Neuronal stem cell (in vitro differentiated cells): ENCODE data around the gene GLMN.

Experiments
- DNase-seq: peaks from one replicate; pipeline ENCODE4 v3.0.0-alpha.2; 2013; ENCODE audit warnings: low spot score
- H2AFZ ChIP-seq: one replicate; pipeline ENCODE4 v1.6.1; 2013; ENCODE audit warnings: mild to moderate bottlenecking, low read length, inconsistent platforms
- H2AK5ac ChIP-seq: 2 replicates; pipeline ENCODE4 v1.6.1; 2013; ENCODE audit warnings: low read depth, mild to moderate bottlenecking, inconsistent platforms, low read length, moderate library complexity, mixed read lengths
- H2BK120ac ChIP-seq: 2 replicates; pipeline ENCODE4 v1.6.1; 2013; ENCODE audit warnings: low read depth, mild to moderate bottlenecking, inconsistent platforms, low read length, moderate library complexity, mixed read lengths
- H2BK12ac ChIP-seq: one replicate; pipeline ENCODE4 v1.6.1; 2013; ENCODE audit warnings: low read length, inconsistent platforms
- H2BK15ac ChIP-seq: 2 replicates; pipeline ENCODE4 v1.6.1; 2013; ENCODE audit warnings: mild to moderate bottlenecking, low read length, inconsistent platforms, mixed read lengths
- H2BK5ac ChIP-seq: one replicate; pipeline ENCODE4 v1.6.1; 2013; ENCODE audit warnings: inconsistent platforms, mild to moderate bottlenecking, low read length, moderate library complexity
- H3K14ac ChIP-seq: one replicate; pipeline ENCODE4 v1.6.1; 2013; ENCODE audit warnings: low read length, inconsistent platforms
- H3K18ac ChIP-seq: 2 replicates; pipeline ENCODE4 v1.6.1; 2013; ENCODE audit warnings: low read length, inconsistent platforms
- H3K23ac ChIP-seq: 2 replicates; pipeline ENCODE4 v1.6.1; 2013; ENCODE audit warnings: low read depth, mild to moderate bottlenecking, mixed read lengths, low read length, inconsistent platforms; ENCODE audit not compliant: poor library complexity
- H3K27ac ChIP-seq: replicated peaks from 3 replicates; pipeline ENCODE4 v1.5.1; 2013; ENCODE audit warnings: low read length, inconsistent platforms
- H3K27me3 ChIP-seq, 3 experiments: 2 replicates each; pipeline ENCODE4 v1.6.1; 2013; ENCODE audit warnings: low read length in 3 of 3, mild to moderate bottlenecking in 2 of 3, inconsistent platforms in 1 of 3, low read depth in 1 of 3, mixed read lengths in 1 of 3, moderate library complexity in 1 of 3; ENCODE audit not compliant: control insufficient read depth in 3 of 3, insufficient read depth in 3 of 3
- H3K36me3 ChIP-seq, 2 donors: replicated peaks in 1 of 2; 2 replicates each; pipeline ENCODE4 v1.6.1; 2013; ENCODE audit warnings: low read length in 2 of 2; ENCODE audit not compliant: control insufficient read depth in 2 of 2, insufficient read depth in 2 of 2
- H3K4ac ChIP-seq: 2 replicates; pipeline ENCODE4 v1.6.1; 2013; ENCODE audit warnings: inconsistent platforms, mild to moderate bottlenecking, low read length, moderate library complexity
- H3K4me1 ChIP-seq, 2 donors: 1 replicate in 1 of 2; 2 replicates in 1 of 2; pipeline ENCODE4 v1.6.1; 2013; ENCODE audit warnings: low read length in 2 of 2, low read depth in 1 of 2; ENCODE audit not compliant: control insufficient read depth in 2 of 2, insufficient read depth in 1 of 2
- H3K4me2 ChIP-seq: one replicate; pipeline ENCODE4 v1.6.1; 2013; ENCODE audit warnings: mild to moderate bottlenecking, low read length, inconsistent platforms; ENCODE audit not compliant: insufficient read depth, poor library complexity, severe bottlenecking
- H3K4me3 ChIP-seq, 2 donors: 2 replicates each; pipeline ENCODE4 v1.5.1; 2013; ENCODE audit warnings: low read length in 2 of 2, mild to moderate bottlenecking in 2 of 2, inconsistent platforms in 1 of 2, moderate library complexity in 1 of 2
- H3K79me1 ChIP-seq: one replicate; pipeline ENCODE4 v1.6.1; 2013; ENCODE audit warnings: low read depth, mild to moderate bottlenecking, inconsistent platforms, low read length, moderate library complexity
- H3K9ac ChIP-seq: one replicate; pipeline ENCODE4 v1.6.1; 2013; ENCODE audit warnings: mild to moderate bottlenecking, low read depth, low read length, inconsistent platforms; ENCODE audit not compliant: poor library complexity
- H3K9me3 ChIP-seq, 2 donors: replicated peaks in 1 of 2; 2 replicates each; pipeline versions ENCODE3 to v1.6.1; 2013; ENCODE audit warnings: low read length in 2 of 2, mild to moderate bottlenecking in 2 of 2, inconsistent platforms in 1 of 2, low read depth in 1 of 2, mixed read lengths in 1 of 2, moderate library complexity in 1 of 2; ENCODE audit not compliant: control insufficient read depth in 2 of 2, insufficient read depth in 1 of 2
- H4K8ac ChIP-seq: one replicate; pipeline ENCODE4 v1.6.1; 2013; ENCODE audit warnings: low read depth, mild to moderate bottlenecking, inconsistent platforms, low read length, moderate library complexity
- H4K91ac ChIP-seq: one replicate; pipeline ENCODE4 v1.6.1; 2013; ENCODE audit warnings: low read length, low read depth, mild to moderate bottlenecking, inconsistent platforms; ENCODE audit not compliant: poor library complexity
- WGBS, 2 donors: extraction: QIAGEN DNeasy Blood & Tissue Kit; methylation state at CpG; one replicate each; pipeline ENCODE4 v1.1.7; 2013; ENCODE audit warnings: missing lambda C conversion rate in 2 of 2, mixed read lengths in 1 of 2; ENCODE audit not compliant: insufficient read length in 2 of 2, insufficient replicate concordance in 1 of 2; ENCODE audit errors: extremely low coverage in 2 of 2; 5-methylcytosine and 5-hydroxymethylcytosine counted together

GLMN gene

GRCh38 chr1:92240034-92240433 lies 58.8 kb downstream of the GLMN start:
- Histone ChIP-seq H3K23ac (no peak overlapping the region), H2BK120ac (no peak overlapping the region), H2BK15ac (no peak overlapping the region)

GRCh38 chr1:92230736-92231135 lies 68.1 kb downstream of the GLMN start:
- Histone ChIP-seq H3K9me3 (no peaks in the 10 kb centered on the region), H3K79me1 (peaks cover 3% of the 10 kb centered on the region)
- no CpG with 5 or more reads among the region's 1 CpG for WGBS, 2 donors

More at GRCh38 chr1:92240034-92240433, 58.8 kb downstream of the GLMN start:
- no peaks in the 10 kb centered on the region for H3K4me1 ChIP-seq
- no peak overlapping the region for H3K4ac ChIP-seq
- peaks cover 0 to 5% of the 10 kb centered on the region in 2 donors for H3K36me3 ChIP-seq
- H3K18ac ChIP-seq, result no peak overlapping the region
- no peak overlapping the region for H2AFZ ChIP-seq
- no peak overlapping the region for H2BK5ac ChIP-seq
- H3K27ac ChIP-seq, result no peak overlapping the region
- no peak overlapping the region for H3K4me3 ChIP-seq
- no peaks in the 10 kb centered on the region for H3K27me3 ChIP-seq
- no peak overlapping the region for H2AK5ac ChIP-seq
- H3K14ac ChIP-seq, result no peak overlapping the region
- no peak for DNase-seq
- no peak overlapping the region for H3K4me2 ChIP-seq
- H3K9ac ChIP-seq, result no peak overlapping the region
- no peak overlapping the region for H4K8ac ChIP-seq
- WGBS, 2 donors, result no CpG with 5 or more reads among the region's 2 CpGs
- H3K79me1 ChIP-seq, result no peaks in the 10 kb centered on the region
- no peak overlapping the region for H2BK12ac ChIP-seq
- no peaks in the 10 kb centered on the region for H3K9me3 ChIP-seq
- H4K91ac ChIP-seq, result no peak overlapping the region

GRCh38 chr1:92228401-92228800 lies 70.4 kb downstream of the GLMN start:
- Histone ChIP-seq H2BK5ac (no peak overlapping the region), H3K4me2 (no peak overlapping the region), H4K91ac (no peak overlapping the region), H2AFZ (no peak overlapping the region), H3K14ac (no peak overlapping the region), H3K79me1 (peaks cover 3% of the 10 kb centered on the region), H3K4me3 (no peak overlapping the region), H3K9me3 (no peaks in the 10 kb centered on the region), H3K4ac (no peak overlapping the region), H2BK120ac (no peak overlapping the region), H3K18ac (no peak overlapping the region), H4K8ac (no peak overlapping the region), H3K23ac (no peak overlapping the region), H3K9ac (no peak overlapping the region), H3K36me3 (no peaks in the 10 kb centered on the region), H3K27ac (no peak overlapping the region), H2BK15ac (no peak overlapping the region), H3K4me1 (no peaks in the 10 kb centered on the region), H2AK5ac (no peak overlapping the region), H3K27me3 (no peaks in the 10 kb centered on the region), H2BK12ac (no peak overlapping the region)
- DNase-seq, result no peak
- no CpG with 5 or more reads among the region's 3 CpGs for WGBS, 2 donors

More at GRCh38 chr1:92230736-92231135, 68.1 kb downstream of the GLMN start:
- no peak overlapping the region for H2BK5ac ChIP-seq
- no peaks in the 10 kb centered on the region for H3K36me3 ChIP-seq
- no peak overlapping the region for H3K23ac ChIP-seq
- no peak overlapping the region for H3K14ac ChIP-seq
- no peak overlapping the region for H2BK12ac ChIP-seq
- H3K4ac ChIP-seq, result no peak overlapping the region
- no peak overlapping the region for H3K4me2 ChIP-seq
- H3K9ac ChIP-seq, result no peak overlapping the region
- H4K91ac ChIP-seq, result no peak overlapping the region
- H3K27ac ChIP-seq, result no peak overlapping the region
- no peaks in the 10 kb centered on the region for H3K4me1 ChIP-seq
- no peak overlapping the region for H2BK15ac ChIP-seq
- H2BK120ac ChIP-seq, result no peak overlapping the region
- no peak for DNase-seq
- H3K27me3 ChIP-seq, result no peaks in the 10 kb centered on the region
- H2AK5ac ChIP-seq, result no peak overlapping the region
- H3K4me3 ChIP-seq, result no peak overlapping the region
- H4K8ac ChIP-seq, result no peak overlapping the region
- no peak overlapping the region for H3K18ac ChIP-seq
- no peak overlapping the region for H2AFZ ChIP-seq

GRCh38 chr1:92219028-92219427 lies 79.8 kb downstream of the GLMN start:
- H3K14ac ChIP-seq, result no peak overlapping the region
- H3K79me1 ChIP-seq, result no peaks in the 10 kb centered on the region
- H2BK15ac ChIP-seq, result no peak overlapping the region
- peaks cover 0 to 2% of the 10 kb centered on the region in 2 donors for H3K9me3 ChIP-seq
- H4K91ac ChIP-seq, result no peak overlapping the region
- H4K8ac ChIP-seq, result no peak overlapping the region
- H3K27me3 ChIP-seq, result no peaks in the 10 kb centered on the region
- H3K4ac ChIP-seq, result no peak overlapping the region
- H2BK120ac ChIP-seq, result no peak overlapping the region
- H3K4me3 ChIP-seq, result no peak overlapping the region
- no peak overlapping the region for H3K27ac ChIP-seq
- H2BK12ac ChIP-seq, result no peak overlapping the region
- no peak overlapping the region for H2BK5ac ChIP-seq
- H3K4me2 ChIP-seq, result no peak overlapping the region
- no peaks in the 10 kb centered on the region for H3K4me1 ChIP-seq
- H3K9ac ChIP-seq, result no peak overlapping the region
- no peak overlapping the region for H2AFZ ChIP-seq
- H3K18ac ChIP-seq, result no peak overlapping the region
- DNase-seq, result no peak
- no peak overlapping the region for H3K23ac ChIP-seq
- H2AK5ac ChIP-seq, result no peak overlapping the region
- no peaks in the 10 kb centered on the region for H3K36me3 ChIP-seq
